ENCODE results near the gene DCDC2C. TPM values are rescaled to one million over a fixed set of nuclear protein-coding genes. Genes with fewer than 3 reads are reported as not detected.

DCDC2C gene
- total and polyA plus RNA-seq, 2 experiments from 2014 or later, result not detected

- no peaks in the 10 kb centered on the region for H3K36me3 ChIP-seq
- no peak overlapping the region for H3K4me3 ChIP-seq
- H3K4me1 ChIP-seq (ENCODE audit: low read depth), result no peaks in the 10 kb centered on the region
- H3K9me3 ChIP-seq (ENCODE audit: low read depth), result no peaks in the 10 kb centered on the region
- H3K27me3 ChIP-seq, result no peaks in the 10 kb centered on the region
- no peak for DNase-seq (ENCODE audit: low read depth in 1 of 2, low spot score in 1 of 2)
- TF ChIP-seq CTCF (IDR thresholded peaks at IDR 0.05; ENCODE audit: low read depth, low read length), result no peak
- H3K27ac ChIP-seq, result no peak overlapping the region
Observed at GRCh38 chr2:3674066-3674845, 29.1 kb upstream of the DCDC2C start.

GRCh38 chr2:3675687-3676086 lies 27.7 kb upstream of the DCDC2C start:
- Histone ChIP-seq H3K36me3 (no peaks in the 10 kb centered on the region), H3K27me3 (no peaks in the 10 kb centered on the region), H3K4me1 (ENCODE audit: low read depth) (no peaks in the 10 kb centered on the region), H3K4me3 (no peak overlapping the region), H3K27ac (no peak overlapping the region), H3K9me3 (ENCODE audit: low read depth) (no peaks in the 10 kb centered on the region)
- no peak for TF ChIP-seq CTCF (IDR thresholded peaks at IDR 0.05; ENCODE audit: low read depth, low read length)
- no peak for DNase-seq (ENCODE audit: low read depth in 1 of 2, low spot score in 1 of 2)

- Histone ChIP-seq H3K27ac (no peak overlapping the region), H3K27me3 (no peaks in the 10 kb centered on the region), H3K9me3 (ENCODE audit: low read depth) (no peaks in the 10 kb centered on the region), H3K36me3 (no peaks in the 10 kb centered on the region), H3K4me3 (no peak overlapping the region), H3K4me1 (ENCODE audit: low read depth) (no peaks in the 10 kb centered on the region)
- TF ChIP-seq CTCF (IDR thresholded peaks at IDR 0.05; ENCODE audit: low read depth, low read length), result no peak
- no peak for DNase-seq (ENCODE audit: low read depth in 1 of 2, low spot score in 1 of 2)
Observed at GRCh38 chr2:3677436-3677835, 25.9 kb upstream of the DCDC2C start.

DNA sequence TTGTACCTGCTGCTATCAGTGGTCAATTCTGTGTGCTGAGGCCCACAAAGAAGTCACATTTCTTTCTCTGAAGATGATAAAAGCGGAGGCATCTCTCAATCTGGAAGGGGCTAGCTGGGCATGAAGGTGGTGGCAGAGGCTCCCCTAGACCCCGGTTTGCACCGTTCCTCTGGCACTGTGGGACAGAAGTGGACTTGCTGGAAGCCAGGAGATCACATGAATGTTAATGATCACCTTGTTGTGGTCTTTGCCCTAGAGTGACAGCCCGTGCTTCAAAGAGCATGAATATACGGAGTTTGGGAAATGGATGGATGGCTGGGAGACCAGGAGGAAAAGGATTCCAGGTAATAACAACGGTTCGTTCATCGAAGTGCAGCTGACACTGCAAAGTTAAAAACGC lies 25.2 kb upstream of the DCDC2C start:
- Histone ChIP-seq H3K36me3 (no peaks in the 10 kb centered on the region), H3K27me3 (no peaks in the 10 kb centered on the region), H3K4me3 (no peak overlapping the region), H3K9me3 (ENCODE audit: low read depth) (no peaks in the 10 kb centered on the region), H3K4me1 (ENCODE audit: low read depth) (no peaks in the 10 kb centered on the region), H3K27ac (no peak overlapping the region)
- no peak for DNase-seq (ENCODE audit: low read depth in 1 of 2, low spot score in 1 of 2)
- no peak for TF ChIP-seq CTCF (IDR thresholded peaks at IDR 0.05; ENCODE audit: low read depth, low read length)

DNA sequence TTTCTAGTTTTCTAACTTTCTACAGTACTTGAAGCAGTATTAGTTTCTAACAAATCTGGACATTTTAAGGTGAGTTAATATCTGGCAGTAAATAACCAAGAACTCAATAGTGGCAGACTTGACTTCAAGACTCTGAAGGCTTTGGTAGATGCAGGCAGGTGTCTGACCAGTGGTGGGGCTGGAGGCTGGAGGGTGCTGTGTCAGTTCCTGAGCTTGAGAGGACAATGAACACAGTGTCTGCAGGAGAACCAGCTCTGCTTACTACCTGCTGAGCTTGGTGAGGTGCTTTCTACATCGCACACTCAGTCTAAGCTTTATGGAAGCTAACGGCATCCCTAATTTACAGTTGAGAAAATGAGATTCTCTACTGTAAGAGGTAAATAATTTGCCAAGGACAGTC lies 24.2 kb upstream of the DCDC2C start:
- no peak overlapping the region for H3K4me3 ChIP-seq
- TF ChIP-seq CTCF (IDR thresholded peaks at IDR 0.05; ENCODE audit: low read depth, low read length), result no peak

More for the DNA sequence above, 24.2 kb upstream of the DCDC2C start:
- Histone ChIP-seq H3K36me3 (no peaks in the 10 kb centered on the region), H3K27me3 (no peaks in the 10 kb centered on the region), H3K4me1 (ENCODE audit: low read depth) (no peaks in the 10 kb centered on the region), H3K27ac (no peak overlapping the region), H3K9me3 (ENCODE audit: low read depth) (no peaks in the 10 kb centered on the region)
- DNase-seq (ENCODE audit: low read depth in 1 of 2, low spot score in 1 of 2), result no peak
